Prostate gland (tissue), 2 donors: Measurements from ENCODE around the gene POLR3E.

ENCODE experiments used
- POLR2A ChIP-seq: fragments of 450-650 bp; IDR thresholded peaks from one replicate; pipeline ENCODE4 v1.6.1; 2016; ENCODE audit warnings: antibody characterized with exemption, mild to moderate bottlenecking
- POLR2AphosphoS5 ChIP-seq: sonication (generic); formaldehyde crosslinking; IDR thresholded peaks from one replicate; pipeline ENCODE4 v1.6.1; 2017; ENCODE audit warnings: antibody characterized with exemption
- TF ChIP-seq, protein P1 (sequence below), 4 experiments: fragments of 200-600 bp in 2 of 4; fragments of 450-650 bp in 2 of 4; sonication (generic) in 2 of 4; IDR thresholded peaks; 1 replicate in 3 of 4; 2 replicates in 1 of 4; pipeline ENCODE4 v1.5.1; 2016 to 2019; ENCODE audit warnings: antibody characterized with exemption in 4 of 4, mild to moderate bottlenecking in 2 of 4, moderate library complexity in 2 of 4

GRCh38 chr16:22320572-22321339 is 23.5 kb downstream of the POLR3E start:
- TF ChIP-seq, protein P1, sequence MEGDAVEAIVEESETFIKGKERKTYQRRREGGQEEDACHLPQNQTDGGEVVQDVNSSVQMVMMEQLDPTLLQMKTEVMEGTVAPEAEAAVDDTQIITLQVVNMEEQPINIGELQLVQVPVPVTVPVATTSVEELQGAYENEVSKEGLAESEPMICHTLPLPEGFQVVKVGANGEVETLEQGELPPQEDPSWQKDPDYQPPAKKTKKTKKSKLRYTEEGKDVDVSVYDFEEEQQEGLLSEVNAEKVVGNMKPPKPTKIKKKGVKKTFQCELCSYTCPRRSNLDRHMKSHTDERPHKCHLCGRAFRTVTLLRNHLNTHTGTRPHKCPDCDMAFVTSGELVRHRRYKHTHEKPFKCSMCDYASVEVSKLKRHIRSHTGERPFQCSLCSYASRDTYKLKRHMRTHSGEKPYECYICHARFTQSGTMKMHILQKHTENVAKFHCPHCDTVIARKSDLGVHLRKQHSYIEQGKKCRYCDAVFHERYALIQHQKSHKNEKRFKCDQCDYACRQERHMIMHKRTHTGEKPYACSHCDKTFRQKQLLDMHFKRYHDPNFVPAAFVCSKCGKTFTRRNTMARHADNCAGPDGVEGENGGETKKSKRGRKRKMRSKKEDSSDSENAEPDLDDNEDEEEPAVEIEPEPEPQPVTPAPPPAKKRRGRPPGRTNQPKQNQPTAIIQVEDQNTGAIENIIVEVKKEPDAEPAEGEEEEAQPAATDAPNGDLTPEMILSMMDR (IDR thresholded peaks at IDR 0.05), result no peak
- no peak for TF ChIP-seq POLR2A
- no peak for TF ChIP-seq POLR2AphosphoS5
